Mesendoderm (in vitro differentiated cells): ENCODE results near the gene ZNF221.

Source experiments
- DNase-seq: peaks from one replicate; pipeline ENCODE4 v3.0.0; 2013
- H2AK5ac ChIP-seq: 2 replicates; pipeline ENCODE4 v1.6.1; 2013; ENCODE audit warnings: low read length, inconsistent platforms
- H2BK120ac ChIP-seq: 2 replicates; pipeline ENCODE4 v1.6.1; 2013; ENCODE audit warnings: low read depth, mild to moderate bottlenecking, low read length, moderate library complexity, mixed read lengths
- H2BK15ac ChIP-seq: replicated peaks from 2 replicates; pipeline ENCODE4 v1.6.1; 2013; ENCODE audit warnings: low read depth, mild to moderate bottlenecking, moderate library complexity
- H2BK5ac ChIP-seq: 2 replicates; pipeline ENCODE4 v1.6.1; 2013; ENCODE audit warnings: low read length, inconsistent platforms
- H3K18ac ChIP-seq: 2 replicates; pipeline ENCODE4 v1.6.1; 2013; ENCODE audit warnings: mild to moderate bottlenecking, low read length, mixed read lengths
- H3K23ac ChIP-seq: one replicate; pipeline ENCODE4 v1.6.1; 2013; ENCODE audit warnings: low read length
- H3K27ac ChIP-seq: 2 replicates; pipeline ENCODE4 v1.5.1; 2013; ENCODE audit warnings: low read depth, mild to moderate bottlenecking, inconsistent platforms, low read length, moderate library complexity
- H3K27me3 ChIP-seq: 2 replicates; pipeline ENCODE4 v1.6.1; 2013; ENCODE audit warnings: low read length, control low read depth, mild to moderate bottlenecking, inconsistent platforms; ENCODE audit not compliant: insufficient read depth, poor library complexity
- H3K36me3 ChIP-seq: 2 replicates; pipeline ENCODE4 v1.6.1; 2013; ENCODE audit warnings: low read length, inconsistent platforms; ENCODE audit not compliant: control insufficient read depth, insufficient read depth
- H3K4ac ChIP-seq: one replicate; pipeline ENCODE4 v1.6.1; 2013; ENCODE audit warnings: low read depth, mild to moderate bottlenecking, low read length, moderate library complexity
- H3K4me1 ChIP-seq: 2 replicates; pipeline ENCODE4 v1.6.1; 2013; ENCODE audit warnings: low read depth, low read length, inconsistent platforms; ENCODE audit not compliant: control insufficient read depth
- H3K4me2 ChIP-seq: 2 replicates; pipeline ENCODE4 v1.6.1; 2013; ENCODE audit warnings: low read length
- H3K4me3 ChIP-seq: 2 replicates; pipeline ENCODE4 v1.5.1; 2013; ENCODE audit warnings: mild to moderate bottlenecking, low read length
- H3K56ac ChIP-seq: one replicate; pipeline ENCODE4 v1.6.1; 2013; ENCODE audit warnings: low read length
- H3K79me1 ChIP-seq: 2 replicates; pipeline ENCODE4 v1.6.1; 2013; ENCODE audit warnings: low read length, inconsistent platforms
- H3K79me2 ChIP-seq: 2 replicates; pipeline ENCODE4 v1.6.1; 2013; ENCODE audit warnings: mild to moderate bottlenecking, low read length; ENCODE audit not compliant: control insufficient read depth, insufficient read depth
- H3K9ac ChIP-seq: 2 replicates; pipeline ENCODE4 v1.6.1; 2013; ENCODE audit warnings: low read length, inconsistent platforms
- H4K5ac ChIP-seq: one replicate; pipeline ENCODE4 v1.6.1; 2013; ENCODE audit warnings: low read length
- H4K8ac ChIP-seq: one replicate; pipeline ENCODE4 v1.6.1; 2013; ENCODE audit warnings: low read depth, mild to moderate bottlenecking, control low read depth, low read length, moderate library complexity
- WGBS: extraction: QIAGEN DNeasy Blood & Tissue Kit; methylation state at CpG from one replicate; pipeline ENCODE4 v1.1.7; 2013; ENCODE audit warnings: low lambda C conversion rate, missing lambda C conversion rate; ENCODE audit not compliant: insufficient coverage; ENCODE audit errors: extremely low coverage; 5-methylcytosine and 5-hydroxymethylcytosine counted together

The ZNF221 gene

DNA sequence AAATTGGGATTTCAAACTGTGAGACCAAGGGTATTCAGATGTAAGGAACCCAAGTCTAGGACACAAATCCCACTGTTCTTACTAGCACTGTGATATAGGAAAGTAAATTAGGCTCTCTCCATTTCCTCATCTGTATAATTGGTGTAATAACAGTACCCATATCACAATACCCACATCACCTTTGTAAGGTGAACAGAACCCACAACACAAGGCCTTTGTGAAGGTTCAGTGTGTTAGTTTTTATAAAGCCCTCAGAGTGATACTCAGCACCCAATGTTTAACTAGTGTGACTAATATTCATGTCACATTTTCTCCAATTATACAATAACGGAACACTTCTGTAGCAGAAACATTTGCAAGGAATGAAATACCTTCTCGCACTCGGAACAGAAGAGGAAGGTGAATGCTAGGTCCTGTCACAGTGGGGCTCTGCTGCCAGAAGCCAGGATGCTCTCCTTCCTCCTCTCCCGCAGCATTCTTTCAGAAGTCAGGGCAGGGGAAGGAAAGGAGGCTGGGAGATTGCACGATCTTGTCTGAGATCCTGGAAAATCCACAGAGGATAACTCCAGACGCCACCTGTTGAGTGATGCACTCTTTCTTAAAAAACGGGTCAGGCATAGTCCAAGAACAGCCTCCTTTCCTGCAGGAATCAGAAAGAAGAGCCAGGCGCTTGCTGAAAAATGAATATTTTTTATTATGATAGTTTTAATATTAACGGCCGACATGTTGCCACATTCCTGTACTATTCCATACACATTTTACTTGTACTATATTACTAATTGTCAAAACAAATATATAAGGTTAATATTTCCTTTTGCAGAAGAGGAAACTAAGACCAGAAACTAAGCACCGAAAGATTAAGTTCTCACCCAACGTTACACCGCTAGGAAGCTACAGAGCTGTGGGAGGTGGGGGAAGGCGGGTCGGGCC is 16.7 kb upstream of the ZNF221 start:
- Histone ChIP-seq H3K79me1 (no peaks in the 10 kb centered on the region), H3K18ac (no peak overlapping the region), H3K9ac (peak overlapping the region; percentile 90), H2BK15ac (no peak overlapping the region), H3K4ac (no peak overlapping the region), H4K5ac (no peak overlapping the region), H3K23ac (no peak overlapping the region), H2BK120ac (no peak overlapping the region), H3K36me3 (peaks cover 5% of the 10 kb centered on the region), H4K8ac (no peak overlapping the region), H2BK5ac (no peak overlapping the region), H3K4me3 (peak overlapping the region; percentile 92), H3K4me2 (peak overlapping the region; percentile 49), H2AK5ac (no peak overlapping the region), H3K27ac (no peak overlapping the region), H3K56ac (peak overlapping the region; percentile 94), H3K27me3 (no peaks in the 10 kb centered on the region), H3K79me2 (peaks cover 2% of the 10 kb centered on the region), H3K4me1 (peaks cover 2% of the 10 kb centered on the region)
- peak; percentile 22 for DNase-seq
- whole genome bisulfite sequencing, result no CpG with 5 or more reads among the region's 15 CpGs

- no peak within 1 kb of the TSS for H2BK15ac ChIP-seq
- H3K18ac ChIP-seq, result peak within 1 kb of the TSS; percentile 91
- peak within 1 kb of the TSS; percentile 89 for H4K8ac ChIP-seq
- H3K79me1 ChIP-seq, result no peaks in the 10 kb centered on the region
- peak within 1 kb of the TSS; percentile 68 for H3K27ac ChIP-seq
- H3K9ac ChIP-seq, result peak within 1 kb of the TSS; percentile 90
- peaks cover 2% of the 10 kb centered on the region for H3K4me1 ChIP-seq
- peak within 1 kb of the TSS; percentile 94 for H3K56ac ChIP-seq
- H3K4ac ChIP-seq, result no peak within 1 kb of the TSS
- no peak within 1 kb of the TSS for H2AK5ac ChIP-seq
- H3K23ac ChIP-seq, result no peak within 1 kb of the TSS
- H3K4me2 ChIP-seq, result peak within 1 kb of the TSS; percentile 70
- H4K5ac ChIP-seq, result no peak within 1 kb of the TSS
- H3K4me3 ChIP-seq, result peak within 1 kb of the TSS; percentile 92
- no peak within 1 kb of the TSS for H2BK120ac ChIP-seq
- WGBS, result no CpG with 5 or more reads among the region's 42 CpGs
- DNase-seq, result peak; percentile 95
- H2BK5ac ChIP-seq, result no peak within 1 kb of the TSS
- peaks cover 2% of the 10 kb centered on the region for H3K79me2 ChIP-seq
- no peaks in the 10 kb centered on the region for H3K27me3 ChIP-seq
- peaks cover 2% of the 10 kb centered on the region for H3K36me3 ChIP-seq
These were observed 15.9 kb upstream of the ZNF221 start, which contains the start of gene ZNF45 for GRCh38 chr19:43934985-43935708. Gene ZNF45 (minus strand): TSS chr19:43935282. CDS start chr19:43922185, 13,097 bp downstream.

- Histone ChIP-seq H2BK15ac (no peak overlapping the region), H3K4me3 (no peak overlapping the region), H4K5ac (no peak overlapping the region), H3K79me1 (no peaks in the 10 kb centered on the region), H3K4ac (no peak overlapping the region), H3K4me1 (peaks cover 2% of the 10 kb centered on the region), H3K36me3 (peaks cover 2% of the 10 kb centered on the region), H2AK5ac (no peak overlapping the region), H3K4me2 (no peak overlapping the region), H3K23ac (no peak overlapping the region), H3K27ac (no peak overlapping the region), H2BK120ac (no peak overlapping the region), H3K18ac (no peak overlapping the region), H3K56ac (no peak overlapping the region), H4K8ac (no peak overlapping the region), H3K9ac (no peak overlapping the region), H3K27me3 (no peaks in the 10 kb centered on the region), H3K79me2 (peaks cover 2% of the 10 kb centered on the region), H2BK5ac (no peak overlapping the region)
- peak; percentile 34 for DNase-seq
- no CpG with 5 or more reads among the region's 5 CpGs for WGBS
These were observed 14.8 kb upstream of the ZNF221 start for GRCh38 chr19:43936188-43936587.

GRCh38 chr19:43939557-43940260 is 11.3 kb upstream of the ZNF221 start:
- H3K36me3 ChIP-seq, result no peaks in the 10 kb centered on the region
- H3K23ac ChIP-seq, result no peak overlapping the region
- H2BK15ac ChIP-seq, result no peak overlapping the region
- DNase-seq, result no peak
- H4K8ac ChIP-seq, result no peak overlapping the region
- H3K4me1 ChIP-seq, result no peaks in the 10 kb centered on the region
- H3K56ac ChIP-seq, result no peak overlapping the region
- no peak overlapping the region for H2BK120ac ChIP-seq
- no CpG with 5 or more reads among the region's 3 CpGs for WGBS
- no peak overlapping the region for H4K5ac ChIP-seq
- no peak overlapping the region for H2AK5ac ChIP-seq
- H3K79me1 ChIP-seq, result no peaks in the 10 kb centered on the region
- H3K4me3 ChIP-seq, result no peak overlapping the region
- no peak overlapping the region for H3K4ac ChIP-seq
- H3K27ac ChIP-seq, result no peak overlapping the region
- H3K27me3 ChIP-seq, result no peaks in the 10 kb centered on the region
- H3K18ac ChIP-seq, result no peak overlapping the region
- H3K79me2 ChIP-seq, result no peaks in the 10 kb centered on the region
- H3K9ac ChIP-seq, result no peak overlapping the region
- H2BK5ac ChIP-seq, result no peak overlapping the region
- H3K4me2 ChIP-seq, result no peak overlapping the region

- Histone ChIP-seq H3K36me3 (no peaks in the 10 kb centered on the region), H3K9ac (no peak overlapping the region), H3K27me3 (no peaks in the 10 kb centered on the region), H2BK5ac (no peak overlapping the region), H2BK15ac (no peak overlapping the region), H3K79me2 (no peaks in the 10 kb centered on the region), H3K23ac (no peak overlapping the region), H3K79me1 (no peaks in the 10 kb centered on the region), H3K27ac (no peak overlapping the region), H2BK120ac (no peak overlapping the region), H3K4me1 (no peaks in the 10 kb centered on the region), H3K4me3 (no peak overlapping the region), H4K8ac (no peak overlapping the region), H3K56ac (no peak overlapping the region), H3K4me2 (no peak overlapping the region), H3K4ac (no peak overlapping the region), H3K18ac (no peak overlapping the region), H4K5ac (no peak overlapping the region), H2AK5ac (no peak overlapping the region)
- WGBS, result no CpG with 5 or more reads among the region's 4 CpGs
- no peak for DNase-seq
These were observed 10.3 kb upstream of the ZNF221 start for GRCh38 chr19:43940719-43941118.
